AG04450 (cell line): ENCODE measurements around the gene MINDY4B. TPM values are rescaled to one million over a fixed set of nuclear protein-coding genes. Genes with fewer than 3 reads are reported as not detected.

Experiments used
- CTCF ChIA-PET: fragments of 300-600, 350-600 bp; formaldehyde crosslinking; extraction: SDS; loops from one replicate; lab custom pipeline; 2022; ENCODE audit warnings: antibody characterized with exemption, inconsistent platforms; lab: Charles Lee
- POLR2A ChIA-PET: fragments of 350-600 bp; formaldehyde crosslinking; extraction: SDS; loops from one replicate; lab custom pipeline; 2021; ENCODE audit warnings: antibody characterized with exemption, inconsistent platforms; lab: Yijun Ruan, JAX
- DNase-seq: peaks from one replicate; pipeline ENCODE4 v3.0.0-alpha.2; 2011; ENCODE audit warnings: low read depth, low spot score
- H3K27ac ChIP-seq: one replicate; pipeline ENCODE4 v1.5.1; 2012; ENCODE audit warnings: low read depth, low read length, control low read depth
- H3K27me3 ChIP-seq: one replicate; pipeline ENCODE4 v1.6.0; 2012; ENCODE audit warnings: low read length; ENCODE audit not compliant: control insufficient read depth, insufficient read depth
- H3K4me3 ChIP-seq: 2 replicates; pipeline ENCODE4 v1.5.1; 2011; ENCODE audit warnings: mild to moderate bottlenecking, low read depth, low read length, control low read depth
- H3K9me3 ChIP-seq: 2 replicates; pipeline ENCODE4 v1.5.1; 2012; ENCODE audit warnings: low read length; ENCODE audit not compliant: control insufficient read depth, insufficient read depth
- polyA plus RNA-seq: library from polyadenylated mRNA; depleted of rRNA; stranded (reverse); fragments of >200 nt; gene quantifications from 2 replicates; pipeline ENCODE4 v1.2.3, GENCODE V29; 2011
- TF ChIP-seq, protein P1 (sequence below): IDR thresholded peaks from 2 replicates; pipeline ENCODE4 v1.5.1; 2011; ENCODE audit warnings: low read depth, low read length, control low read depth, inconsistent platforms

Gene MINDY4B
- polyA plus RNA-seq, 1 experiment, result not detected

- H3K9me3 ChIP-seq, result no peaks in the 10 kb centered on the region
- CTCF ChIA-PET, result interaction anchor here (1.5 kb wide), 1 partner anchor 92 kb away, joined by 4 read pairs; no protein-coding TSS in a partner anchor
- no peak overlapping the region for H3K4me3 ChIP-seq
- H3K27me3 ChIP-seq, result peaks cover 20% of the 10 kb centered on the region
- TF ChIP-seq, protein P1, sequence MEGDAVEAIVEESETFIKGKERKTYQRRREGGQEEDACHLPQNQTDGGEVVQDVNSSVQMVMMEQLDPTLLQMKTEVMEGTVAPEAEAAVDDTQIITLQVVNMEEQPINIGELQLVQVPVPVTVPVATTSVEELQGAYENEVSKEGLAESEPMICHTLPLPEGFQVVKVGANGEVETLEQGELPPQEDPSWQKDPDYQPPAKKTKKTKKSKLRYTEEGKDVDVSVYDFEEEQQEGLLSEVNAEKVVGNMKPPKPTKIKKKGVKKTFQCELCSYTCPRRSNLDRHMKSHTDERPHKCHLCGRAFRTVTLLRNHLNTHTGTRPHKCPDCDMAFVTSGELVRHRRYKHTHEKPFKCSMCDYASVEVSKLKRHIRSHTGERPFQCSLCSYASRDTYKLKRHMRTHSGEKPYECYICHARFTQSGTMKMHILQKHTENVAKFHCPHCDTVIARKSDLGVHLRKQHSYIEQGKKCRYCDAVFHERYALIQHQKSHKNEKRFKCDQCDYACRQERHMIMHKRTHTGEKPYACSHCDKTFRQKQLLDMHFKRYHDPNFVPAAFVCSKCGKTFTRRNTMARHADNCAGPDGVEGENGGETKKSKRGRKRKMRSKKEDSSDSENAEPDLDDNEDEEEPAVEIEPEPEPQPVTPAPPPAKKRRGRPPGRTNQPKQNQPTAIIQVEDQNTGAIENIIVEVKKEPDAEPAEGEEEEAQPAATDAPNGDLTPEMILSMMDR, result no peak
- no peak for DNase-seq
- H3K27ac ChIP-seq, result no peak overlapping the region
- POLR2A ChIA-PET, result no interaction called here
These were observed 26.2 kb downstream of the MINDY4B start for GRCh38 chr3:150878996-150879575.

- TF ChIP-seq, protein P1, result no peak
- Histone ChIP-seq H3K9me3 (no peaks in the 10 kb centered on the region), H3K4me3 (no peak overlapping the region), H3K27ac (no peak overlapping the region), H3K27me3 (peaks cover 15% of the 10 kb centered on the region)
- POLR2A ChIA-PET, result no interaction called here
- DNase-seq, result no peak
- CTCF ChIA-PET, result interaction anchor here (1.5 kb wide), 1 partner anchor 91 kb away, joined by 4 read pairs; no protein-coding TSS in a partner anchor
These were observed 26.9 kb downstream of the MINDY4B start for GRCh38 chr3:150878290-150878689.

DNA sequence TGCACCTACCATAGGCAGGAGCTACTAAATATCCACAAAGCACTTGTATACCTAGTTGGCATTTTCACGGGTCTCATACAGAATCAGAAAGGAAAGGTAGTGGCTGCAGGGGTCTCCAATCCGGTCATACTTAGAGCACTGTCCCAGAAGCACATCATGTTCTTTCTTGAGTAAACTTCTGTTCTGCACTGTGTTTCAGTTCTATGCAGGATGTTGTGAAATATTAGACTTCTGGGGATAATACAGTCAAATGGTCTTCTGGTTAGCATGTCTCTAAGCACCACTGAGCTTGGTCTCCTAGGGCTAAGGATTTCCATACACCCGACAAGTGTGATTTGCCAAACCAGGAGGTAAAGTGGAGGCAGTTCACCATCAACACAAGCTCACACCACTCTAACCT, 27.9 kb downstream of the MINDY4B start:
- DNase-seq, result no peak
- Histone ChIP-seq H3K27me3 (peaks cover 13% of the 10 kb centered on the region), H3K4me3 (no peak overlapping the region), H3K27ac (no peak overlapping the region), H3K9me3 (no peaks in the 10 kb centered on the region)
- POLR2A ChIA-PET, result no interaction called here
- TF ChIP-seq, protein P1, result no peak
- CTCF ChIA-PET, result no interaction called here

DNA sequence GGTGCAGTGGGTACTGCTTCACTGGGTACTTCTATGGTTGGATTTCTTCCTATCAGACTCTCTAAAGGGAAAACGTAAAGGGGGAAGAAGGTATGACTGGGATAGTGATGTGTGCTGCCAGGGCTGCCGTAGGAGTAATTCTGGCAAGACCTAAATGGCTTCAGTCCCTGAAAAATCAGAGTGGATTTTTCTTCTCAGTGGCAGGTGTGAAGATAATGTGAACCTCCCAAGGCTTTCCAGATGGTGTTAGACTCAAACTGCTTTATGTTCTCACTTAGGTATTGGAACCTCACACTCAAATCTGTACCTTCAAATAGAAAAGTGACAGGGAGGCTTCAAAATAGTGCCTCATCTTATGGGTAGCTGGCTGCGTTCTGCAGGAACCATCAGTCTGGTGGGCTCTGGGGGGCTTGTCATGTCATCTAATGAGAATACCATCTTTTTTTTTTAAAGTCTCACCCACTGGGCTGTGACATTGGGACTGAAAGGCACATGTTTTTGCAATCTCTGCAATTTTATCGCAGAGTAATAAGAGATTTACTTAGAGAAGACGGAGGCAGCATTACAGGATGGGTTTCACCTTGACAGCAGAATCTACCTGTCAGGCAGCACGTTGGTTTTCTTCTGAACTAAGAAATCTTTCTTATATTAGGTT, 28.5 kb downstream of the MINDY4B start:
- no peaks in the 10 kb centered on the region for H3K9me3 ChIP-seq
- no peak overlapping the region for H3K4me3 ChIP-seq
- CTCF ChIA-PET, result no interaction called here
- no peak overlapping the region for H3K27ac ChIP-seq
- TF ChIP-seq, protein P1, result no peak
- peaks cover 13% of the 10 kb centered on the region for H3K27me3 ChIP-seq
- no peak for DNase-seq
- POLR2A ChIA-PET, result no interaction called here

DNA sequence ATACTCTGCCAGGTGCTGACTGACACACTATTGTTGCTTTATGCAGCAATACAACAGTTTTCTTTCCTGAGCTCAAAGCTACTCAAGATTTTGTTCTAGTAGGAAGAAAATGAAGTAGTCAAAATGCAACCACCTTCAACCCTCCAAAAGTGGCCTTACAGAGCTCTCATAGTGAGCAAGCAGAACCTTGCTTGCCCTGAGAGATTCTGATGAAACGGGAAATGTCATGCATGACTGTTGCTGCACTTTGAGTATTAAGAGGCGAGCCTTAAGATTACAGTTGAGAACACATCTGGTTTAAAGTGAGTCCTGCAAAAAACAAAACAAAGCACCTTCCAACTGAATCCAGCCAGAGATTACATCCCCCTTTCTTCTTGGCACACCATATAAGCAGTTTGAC, 29.7 kb downstream of the MINDY4B start:
- H3K27me3 ChIP-seq, result peaks cover 11% of the 10 kb centered on the region
- CTCF ChIA-PET, result interaction anchor here (0.6 to 1.6 kb wide), 2 partner anchors 20 to 154 kb away, joined by 4 to 5 read pairs; no protein-coding TSS in a partner anchor
- H3K4me3 ChIP-seq, result no peak overlapping the region
- H3K9me3 ChIP-seq, result no peaks in the 10 kb centered on the region
- TF ChIP-seq, protein P1, result no peak
- POLR2A ChIA-PET, result no interaction called here
- DNase-seq, result no peak
- no peak overlapping the region for H3K27ac ChIP-seq
